Activated CD8-positive, alpha-beta memory T cell treated with anti-CD3 and anti-CD28 coated beads, Interleukin-2, amount 50 U/mL, for 4 hours (primary cell): Measurements from ENCODE around the gene HMSD.
"Not testable (repeated sequence)": the region's sequence is repeated elsewhere in the genome, so short reads cannot be mapped to it uniquely, and the experiment has no call there.

Experiments used
- DNase-seq: peaks from one replicate; pipeline ENCODE4 v3.0.0-alpha.2; 2020

Gene HMSD, protein sequence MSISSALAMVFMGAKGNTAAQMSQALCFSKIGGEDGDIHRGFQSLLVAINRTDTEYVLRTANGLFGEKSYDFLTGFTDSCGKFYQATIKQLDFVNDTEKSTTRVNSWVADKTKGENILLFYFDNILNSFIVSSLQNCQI

DNA sequence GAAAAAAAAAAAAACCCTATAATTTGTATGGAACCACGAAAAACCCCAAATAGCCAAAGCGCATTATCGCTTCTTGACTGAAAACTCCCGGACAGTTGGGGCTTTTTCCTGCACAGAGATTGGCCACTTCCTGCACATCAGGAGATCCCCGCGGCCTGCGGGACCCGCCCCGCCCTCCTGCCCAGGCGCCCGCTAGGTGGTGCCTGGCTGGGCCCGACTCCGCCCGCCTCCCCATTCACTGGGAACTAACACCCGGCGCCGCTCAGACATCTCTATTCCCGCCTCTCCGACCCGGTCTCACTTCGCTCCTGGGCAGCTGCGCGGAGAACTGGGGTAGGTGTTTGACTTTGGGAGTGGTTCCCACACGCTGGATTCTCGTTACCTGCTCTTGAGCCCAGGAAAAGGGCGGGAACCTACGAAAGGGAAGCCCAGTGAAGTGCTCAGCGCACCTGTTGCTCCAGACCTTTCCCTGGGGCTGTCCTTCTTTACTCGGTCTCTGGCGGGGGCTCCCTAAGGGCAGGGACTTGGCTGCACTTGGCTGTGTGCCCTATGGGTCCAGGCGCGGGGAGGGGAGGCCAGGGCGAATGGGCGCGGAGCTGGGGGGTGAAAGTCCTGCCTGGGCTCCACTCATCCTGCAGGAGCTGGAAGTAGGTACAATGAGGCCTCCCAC, at the start of gene HMSD:
Gene HMSD (plus strand): TSS at position 234 of the 670 bp plus-strand sequence. CDS start 4,155 bp downstream, outside the sequence.
- peak; percentile 44 for DNase-seq

DNA sequence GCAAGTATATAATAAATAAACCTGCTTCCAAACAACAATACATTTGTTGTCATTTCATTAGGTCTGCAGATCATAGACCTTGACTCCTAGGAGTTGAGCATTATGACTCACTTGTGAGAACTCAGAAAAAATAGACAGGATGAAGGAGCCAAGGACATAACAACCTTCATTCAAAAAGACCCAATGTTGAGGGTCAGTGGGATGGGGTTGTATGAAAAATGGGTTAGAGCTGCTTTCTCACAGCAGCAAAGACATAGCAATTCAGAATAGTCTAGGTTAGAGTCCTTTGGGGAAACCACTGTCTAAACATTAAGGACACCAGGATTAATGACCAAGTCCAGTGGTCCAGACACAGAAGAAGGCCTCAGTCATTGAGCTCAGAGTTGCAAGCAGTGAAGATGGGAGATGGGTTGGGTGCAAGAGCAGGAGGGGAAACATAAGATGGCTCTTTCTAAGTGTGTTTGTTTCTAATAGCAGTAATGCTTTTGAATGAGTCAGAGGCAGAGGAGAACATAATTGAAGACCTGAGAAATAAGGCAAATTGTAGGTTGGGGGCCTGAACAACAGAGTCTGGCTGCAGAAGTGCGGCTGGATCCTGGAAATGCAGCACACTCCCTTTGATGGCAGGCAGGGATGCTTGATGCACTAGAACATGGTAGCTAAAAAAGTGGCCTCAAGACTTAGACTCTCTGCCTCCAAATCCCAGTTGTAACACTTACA, 45.1 kb upstream of the HMSD start:
- no peak for DNase-seq

DNA sequence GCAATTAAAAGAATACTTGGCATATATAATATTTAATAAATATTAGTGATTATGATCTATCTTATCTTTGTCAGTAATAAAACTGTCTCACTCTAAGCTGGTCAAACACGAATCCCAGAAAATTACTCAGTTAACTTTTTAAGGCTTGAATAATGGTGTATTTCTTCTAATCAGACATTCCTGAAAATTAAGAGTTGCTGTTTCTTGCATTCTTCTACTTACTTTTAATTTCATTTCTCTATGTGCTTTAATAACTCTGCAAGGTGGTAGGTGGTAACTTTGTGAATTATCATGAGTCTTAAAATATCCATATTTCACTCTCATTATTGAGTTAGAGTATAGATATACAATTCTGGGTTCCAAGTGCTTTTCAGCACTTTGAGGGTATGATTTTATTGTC, 44.4 kb upstream of the HMSD start:
- no peak for DNase-seq

DNA sequence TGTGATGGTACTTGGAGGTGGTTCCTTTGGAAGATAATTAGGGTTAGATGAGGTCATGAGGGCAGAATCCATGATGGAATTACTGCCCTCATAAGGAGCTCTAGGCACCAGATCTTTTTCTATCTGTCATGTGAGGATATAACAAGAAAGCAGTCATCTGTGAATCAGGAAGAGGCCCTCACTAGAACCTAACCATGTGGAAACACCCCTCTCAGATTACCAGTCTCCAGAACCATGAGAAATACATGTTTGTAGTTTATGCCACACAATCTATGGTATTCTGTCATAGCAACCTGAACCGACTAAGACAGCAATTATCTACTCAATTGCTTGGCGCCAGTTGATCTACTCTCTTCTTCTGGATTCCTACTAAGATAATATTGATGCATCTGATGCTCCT, 43.7 kb upstream of the HMSD start:
- DNase-seq = no peak

DNA sequence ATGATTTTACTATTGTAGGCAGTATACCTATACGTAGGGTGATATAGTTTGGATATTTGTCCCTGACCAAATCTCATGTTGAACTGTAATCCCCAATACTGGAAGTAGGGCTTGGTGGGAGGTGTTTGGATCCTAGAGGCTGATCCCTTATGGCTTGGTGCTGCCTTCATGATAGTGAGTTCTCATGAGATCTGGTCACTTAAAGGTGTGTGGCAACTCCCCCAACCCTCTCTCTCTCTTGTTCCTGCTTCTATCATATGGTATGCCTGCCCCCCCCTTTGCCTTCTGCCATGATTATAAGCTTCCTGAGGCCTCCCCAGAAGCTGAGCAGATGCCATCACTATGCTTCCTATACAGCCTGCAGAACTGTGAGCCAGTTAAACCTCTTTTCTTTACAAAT, 43.0 kb upstream of the HMSD start:
- no peak for DNase-seq

DNA sequence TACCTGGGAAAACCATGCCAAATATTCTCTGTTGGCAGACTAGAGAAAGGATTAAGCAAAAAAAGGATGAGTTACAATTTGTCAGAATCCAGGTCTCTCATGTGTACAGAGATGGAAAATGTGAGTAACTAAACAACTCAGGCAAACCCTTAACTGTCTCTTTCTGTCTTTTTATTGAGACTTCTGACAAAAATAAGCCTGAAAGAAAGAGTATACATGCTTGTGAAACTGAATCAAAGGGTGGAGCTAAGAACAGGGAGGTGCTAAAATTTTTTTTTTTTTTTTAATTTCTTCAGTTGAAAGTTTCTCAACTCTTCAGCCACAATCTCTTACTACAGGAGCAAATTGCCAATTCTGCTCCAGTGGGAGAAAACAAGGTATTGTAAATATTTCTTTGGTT, 41.4 kb upstream of the HMSD start, which contains the start of gene SERPINB10:
Gene SERPINB10 (plus strand): TSS at position 295 of the 400 bp plus-strand sequence. CDS start 7,553 bp downstream, outside the sequence.
- no peak for DNase-seq

DNA sequence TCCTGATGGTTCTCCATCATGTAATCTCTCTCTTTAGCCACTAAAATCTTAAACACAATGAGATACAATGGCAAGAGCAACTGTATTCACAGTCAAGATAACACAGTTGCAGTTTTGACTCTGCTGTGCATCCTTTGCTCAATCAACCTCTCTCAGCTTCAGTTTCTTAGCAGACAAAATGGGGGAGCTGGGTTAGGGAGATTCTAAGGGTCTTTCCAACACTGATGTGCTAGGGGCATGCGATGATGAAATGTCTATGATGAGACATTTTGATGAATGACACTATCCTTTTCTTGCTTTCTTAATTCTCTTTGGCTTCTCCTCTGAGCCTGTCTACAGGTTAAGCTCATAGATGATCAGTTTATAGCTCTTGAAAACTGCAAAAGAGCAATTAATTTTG, 40.2 kb upstream of the HMSD start:
- DNase-seq = no peak

DNA sequence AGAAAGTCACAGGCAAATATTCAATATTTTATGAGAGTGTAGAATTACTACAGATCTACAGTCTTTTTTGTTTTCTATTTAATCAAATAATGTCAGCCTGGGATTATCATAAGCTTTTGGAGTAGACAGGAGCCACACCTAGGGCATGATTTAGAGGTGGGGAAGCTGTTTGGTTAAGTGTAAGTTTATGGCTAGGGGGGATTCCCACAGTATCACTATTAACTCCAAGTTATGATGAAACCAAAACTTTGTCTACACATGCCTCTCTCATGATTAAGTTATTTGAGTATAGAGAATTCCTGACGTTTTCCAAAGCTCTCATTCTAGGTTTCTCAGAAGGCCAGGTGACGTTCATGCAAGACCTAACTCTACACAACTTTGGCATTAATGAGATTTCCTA, 39.2 kb upstream of the HMSD start:
- no peak for DNase-seq

DNA sequence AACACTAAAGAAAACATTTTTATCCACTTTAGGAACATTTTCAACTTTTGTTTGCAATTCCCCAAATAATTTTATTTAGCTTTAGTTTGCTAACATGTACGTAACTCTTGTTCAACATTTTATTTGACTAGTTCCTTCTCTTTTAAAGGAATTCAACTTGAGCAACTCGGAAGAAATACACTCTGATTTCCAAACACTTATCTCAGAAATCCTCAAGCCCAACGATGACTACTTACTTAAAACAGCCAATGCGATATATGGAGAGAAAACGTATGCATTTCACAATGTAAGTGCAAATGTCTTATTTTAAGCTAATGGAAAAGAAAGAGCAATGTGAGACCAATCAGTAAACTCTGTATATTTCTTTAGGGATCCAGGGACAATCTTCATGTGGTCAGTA, 31.3 kb upstream of the HMSD start:
- DNase-seq = no peak

DNA sequence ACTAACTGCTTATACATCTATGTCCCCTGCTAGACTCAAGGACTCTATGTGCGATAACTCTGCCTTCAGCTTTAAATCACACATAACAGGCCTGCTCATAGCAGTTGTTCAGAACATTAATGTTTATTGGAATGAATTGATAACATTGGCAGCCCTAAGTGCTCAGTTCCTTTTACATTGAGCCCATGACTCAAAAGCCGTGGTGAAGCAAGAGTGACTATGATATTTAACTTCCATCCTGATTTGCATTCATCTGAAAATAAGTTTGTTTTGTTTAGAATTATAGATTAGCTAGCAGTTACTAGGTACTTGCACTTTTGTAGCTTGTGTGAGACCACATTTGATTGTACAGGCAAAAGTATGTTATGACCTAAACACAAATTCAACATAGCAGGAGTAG, 27.1 kb upstream of the HMSD start:
- no peak for DNase-seq

DNA sequence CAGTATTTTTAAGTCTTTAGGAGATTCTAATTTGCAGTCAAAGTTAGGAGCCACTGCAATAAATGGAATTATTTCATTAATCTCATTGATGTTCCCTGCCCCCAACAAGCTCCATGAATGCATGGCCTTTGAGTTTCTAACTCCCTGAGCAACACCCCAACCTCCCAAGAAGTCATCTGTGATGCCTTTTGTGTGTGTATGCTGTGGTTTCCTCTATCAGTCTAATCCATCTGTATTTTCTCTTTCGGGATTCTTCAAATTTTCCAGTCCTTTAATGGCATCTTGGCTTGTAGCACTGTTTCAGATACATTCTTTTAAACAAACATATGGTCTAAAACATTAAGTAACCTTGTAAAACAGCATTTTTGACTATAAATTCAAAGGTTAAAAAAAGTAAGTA, 24.6 kb upstream of the HMSD start:
- no peak for DNase-seq

DNA sequence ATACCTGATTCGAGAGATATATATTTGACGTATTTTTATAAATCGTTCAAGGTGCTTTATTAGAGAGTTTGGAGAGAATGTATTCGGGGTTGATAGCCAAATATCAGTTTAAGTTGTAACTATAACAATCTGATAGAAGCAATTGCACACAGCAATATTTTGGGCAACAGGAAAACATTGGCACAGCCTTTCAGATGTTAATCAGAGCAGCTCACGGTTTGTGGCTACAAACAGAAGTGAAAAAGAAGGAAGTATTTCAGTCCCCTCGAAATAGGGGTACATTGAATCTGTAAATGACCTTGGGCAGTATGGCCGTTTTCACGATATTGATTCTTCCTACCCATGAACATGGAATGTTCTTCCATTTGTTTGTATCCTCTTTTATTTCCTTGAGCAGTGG, 20.8 kb upstream of the HMSD start:
- no peak for DNase-seq

DNA sequence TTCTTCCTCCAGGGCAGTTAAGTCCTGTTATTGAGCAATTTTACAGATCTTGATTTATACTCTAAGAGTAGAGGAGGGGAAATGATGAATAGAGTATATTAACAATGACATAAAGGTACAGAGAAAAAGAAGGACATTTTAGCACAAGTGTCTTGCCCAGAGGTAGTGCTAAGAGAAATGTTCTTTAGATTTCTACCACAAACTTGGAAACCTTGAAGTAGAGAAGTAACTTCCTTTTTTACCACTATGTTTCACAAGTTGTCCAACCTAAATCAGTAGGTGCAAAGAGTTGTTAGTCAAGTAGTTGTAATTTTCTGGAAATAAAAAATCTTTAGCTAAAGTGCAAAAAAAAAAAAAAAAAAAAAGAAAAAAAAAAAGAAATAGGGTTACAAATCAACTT, 19.7 kb upstream of the HMSD start:
- DNase-seq = not testable (repeated sequence)

DNA sequence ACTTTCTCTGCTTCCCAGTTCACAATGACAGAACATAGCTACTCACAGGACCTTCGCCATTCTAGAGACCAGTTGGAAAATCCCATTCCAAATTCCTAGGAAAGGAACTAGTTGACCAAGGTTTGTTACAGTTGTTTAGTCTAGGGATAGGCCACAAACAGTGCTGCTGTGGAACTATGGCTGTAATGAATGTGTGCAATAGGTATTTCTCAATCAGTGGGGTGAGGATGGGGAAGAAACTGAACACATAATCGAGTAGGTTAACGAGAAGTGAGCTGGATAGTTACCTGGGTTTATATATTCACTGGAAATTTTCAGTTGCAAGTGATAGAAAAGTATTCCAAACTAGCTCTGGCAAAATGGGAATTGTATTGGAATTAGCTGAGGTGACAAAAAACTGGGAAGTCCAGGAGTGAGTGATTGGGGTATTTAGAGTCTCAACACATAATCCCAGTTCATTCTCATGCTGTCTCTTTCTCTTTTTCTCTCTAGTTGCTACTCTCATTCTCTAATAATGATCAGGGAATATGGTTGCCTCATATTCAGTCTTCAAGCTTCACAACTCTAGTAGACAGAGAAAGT, 18.2 kb upstream of the HMSD start:
- no peak for DNase-seq

DNA sequence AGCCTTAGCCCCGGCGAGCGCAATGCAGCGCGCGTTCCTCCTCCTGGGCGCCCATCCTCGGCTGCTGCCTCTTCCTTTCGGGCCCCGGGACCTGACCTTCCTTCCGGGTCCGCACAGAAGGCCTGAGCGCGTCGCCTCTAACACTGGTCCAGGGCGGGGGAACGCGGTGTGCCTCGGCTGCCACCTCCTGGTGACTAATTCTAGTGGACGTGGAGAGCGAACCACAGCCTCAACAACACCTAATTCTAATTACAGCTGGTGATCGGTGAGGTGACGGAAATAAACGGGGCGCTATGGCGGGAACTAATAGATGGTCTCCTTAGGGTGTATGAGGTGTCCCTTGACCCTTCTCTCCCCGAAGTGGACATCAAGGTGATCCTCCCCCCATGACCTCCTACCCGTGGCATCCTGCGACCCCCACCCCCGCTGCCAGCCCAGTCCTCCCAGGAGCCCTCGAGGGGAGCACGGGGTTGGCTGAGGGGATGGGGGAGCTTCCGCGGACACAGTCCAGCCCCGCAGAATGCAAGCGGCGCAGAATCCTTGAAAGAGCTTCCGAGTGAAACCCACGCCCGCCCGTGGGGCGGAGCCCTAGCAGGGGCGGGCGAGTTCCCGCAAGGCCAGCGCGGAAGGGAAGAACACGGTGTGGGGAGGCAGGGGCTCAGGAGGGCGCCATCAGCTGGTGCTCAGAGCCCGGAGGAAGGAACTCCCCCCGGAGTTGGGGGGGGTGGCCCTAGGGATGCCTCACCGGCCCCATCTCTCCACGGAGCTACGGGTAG, 12.8 kb upstream of the HMSD start:
- peak; percentile 18 for DNase-seq

DNA sequence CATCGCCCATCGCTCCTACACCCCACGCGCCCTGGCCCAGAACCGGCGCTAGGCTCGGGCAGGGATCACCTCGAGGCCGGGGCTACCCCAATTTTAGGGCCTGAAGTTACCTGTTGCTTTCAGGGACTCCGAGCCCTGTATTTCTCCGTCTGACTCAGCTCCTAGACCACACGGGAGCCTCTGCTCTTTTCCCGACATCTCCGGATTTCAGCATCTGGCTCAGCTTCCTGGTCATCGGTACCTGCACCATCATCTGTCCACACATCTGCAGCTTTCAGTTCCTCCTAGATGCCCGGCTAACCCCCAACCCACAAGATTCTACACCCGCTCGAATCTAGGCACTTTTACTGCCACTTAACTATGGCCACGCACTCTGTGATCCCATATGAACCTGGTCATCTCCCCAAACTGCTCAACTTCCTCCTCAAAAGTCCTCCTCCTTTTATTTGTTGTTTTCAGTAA, 12.1 kb upstream of the HMSD start:
- DNase-seq = no peak

DNA sequence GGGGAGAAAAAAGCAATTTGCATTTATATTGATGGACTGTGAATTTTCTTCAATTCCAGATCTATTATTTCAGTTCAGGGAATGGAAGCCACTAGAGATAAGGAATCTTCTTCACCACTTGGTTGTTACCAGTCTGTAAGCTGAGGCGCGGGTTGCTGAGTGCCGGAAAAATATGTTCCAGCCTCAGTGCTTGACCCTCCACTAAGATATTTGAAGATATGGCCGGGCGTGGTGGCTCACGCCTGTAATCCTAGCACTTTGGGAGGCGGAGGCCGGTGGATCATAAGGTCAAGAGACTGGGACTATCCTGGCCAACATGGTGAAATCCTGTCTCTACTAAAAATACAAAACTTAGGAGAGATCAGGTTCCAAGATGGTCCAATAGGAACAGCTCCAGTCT, 9.1 kb upstream of the HMSD start:
- DNase-seq = no peak

DNA sequence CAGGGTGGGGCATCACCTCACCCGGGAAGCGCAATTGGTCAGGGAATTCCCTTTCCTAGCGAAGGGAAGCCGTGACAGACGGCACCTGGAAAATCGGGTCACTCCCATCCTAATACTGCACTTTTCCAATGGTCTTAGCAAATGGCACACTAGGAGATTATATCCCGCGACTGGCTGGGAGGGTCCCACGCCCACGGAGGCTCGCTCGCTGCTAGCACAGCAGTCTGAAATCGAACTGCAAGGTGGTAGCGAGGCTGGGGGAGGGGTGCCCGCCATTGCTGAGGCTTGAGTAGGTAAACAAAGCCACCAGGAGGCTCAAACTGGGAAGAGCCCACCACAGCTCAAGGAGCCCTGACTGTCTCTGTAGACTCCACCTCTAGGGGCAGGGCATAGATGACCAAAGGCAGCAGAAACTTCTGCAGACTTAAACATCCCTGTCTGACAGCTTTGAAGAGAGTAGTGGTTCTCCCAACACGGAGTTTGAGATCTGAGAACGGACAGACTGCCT, 8.5 kb upstream of the HMSD start:
- DNase-seq = not testable (repeated sequence)

DNA sequence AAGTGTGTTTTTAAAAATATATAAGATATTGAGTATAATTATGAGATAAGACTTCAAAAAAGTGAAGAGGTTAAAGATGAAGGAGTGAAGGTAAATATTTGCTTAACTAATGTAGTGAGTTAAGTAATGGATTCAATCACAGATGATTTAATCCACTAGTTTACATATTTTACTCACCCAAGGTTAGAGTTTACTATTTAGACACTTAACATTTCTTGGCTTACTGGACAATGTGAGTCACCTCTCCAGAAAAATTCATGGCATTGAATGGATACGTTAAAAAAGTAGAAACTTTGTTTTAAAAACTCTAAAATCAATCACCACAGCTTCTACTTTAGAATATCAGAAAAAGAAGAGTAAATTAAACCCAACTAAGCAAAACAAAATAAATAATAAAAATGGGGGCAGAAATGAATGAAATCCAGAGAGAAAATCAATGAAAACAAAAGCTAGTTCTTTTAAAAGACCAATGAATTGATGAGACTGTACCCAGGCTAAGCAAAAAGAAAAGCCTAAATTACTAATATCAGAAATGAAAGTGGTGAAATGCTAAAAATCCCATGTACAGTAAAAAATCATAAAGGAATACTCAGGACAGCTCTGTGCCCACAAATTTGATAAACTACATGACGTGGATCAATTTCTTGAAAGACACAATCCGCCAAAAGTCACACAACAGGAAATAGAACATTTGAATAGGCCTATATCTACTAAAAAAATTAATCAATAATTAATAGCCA, 1.9 kb upstream of the HMSD start:
- DNase-seq = no peak

DNA sequence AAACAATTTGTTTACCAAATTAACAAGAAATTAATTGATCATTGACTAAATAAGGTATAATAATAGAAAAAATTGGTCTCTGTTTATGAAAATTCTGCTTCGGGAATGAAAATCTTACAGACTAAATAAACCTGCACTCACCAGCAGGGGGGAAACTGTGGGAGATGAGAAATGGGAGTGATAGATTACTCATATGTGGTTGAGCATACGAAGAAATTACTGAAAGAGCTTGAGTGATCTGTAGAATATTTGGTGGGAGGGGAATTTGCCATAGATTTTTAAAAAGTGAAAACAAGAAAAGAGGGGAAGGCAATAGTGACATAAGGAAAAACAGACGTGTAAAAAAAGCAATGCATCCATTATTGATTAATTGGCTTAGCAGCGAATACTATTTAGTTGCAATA, 2.2 kb downstream of the HMSD start:
- DNase-seq = no peak

DNA sequence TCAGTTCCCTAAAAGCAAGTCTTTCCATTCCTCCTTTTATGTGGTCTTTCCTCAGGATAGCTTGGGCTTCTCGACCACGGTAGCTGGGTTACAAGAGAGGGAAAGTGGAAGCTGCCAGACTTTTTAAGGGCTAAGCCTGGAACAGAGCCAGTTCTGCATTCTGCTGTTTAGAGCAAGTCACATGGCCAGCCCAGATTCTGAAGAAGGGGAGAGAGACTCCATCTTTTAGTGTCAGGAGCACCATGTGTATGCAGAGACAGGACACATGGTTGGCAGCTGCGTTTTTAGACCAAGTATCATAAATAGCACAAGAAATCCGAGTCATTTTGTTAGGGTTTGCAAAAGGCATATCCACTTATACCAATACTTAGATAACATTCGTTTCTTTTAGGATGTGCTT, 4.7 kb downstream of the HMSD start:
- DNase-seq = no peak

DNA sequence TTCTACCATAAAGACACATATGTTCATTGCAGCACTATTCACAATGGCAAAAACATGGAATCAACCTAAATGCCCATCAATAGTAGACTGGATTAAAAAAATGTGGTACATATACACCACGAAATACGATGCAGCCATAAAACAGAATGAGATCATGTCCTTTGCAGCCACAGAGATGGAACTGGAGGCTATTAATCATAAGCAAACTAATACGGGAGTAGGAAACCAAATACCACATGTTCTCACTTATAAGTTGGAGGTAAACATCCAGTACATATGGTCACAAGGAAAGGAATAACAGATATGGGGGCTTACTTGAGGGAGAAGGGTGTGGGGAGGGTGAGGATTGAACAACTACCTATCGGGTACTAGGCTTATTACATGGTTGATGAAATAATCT, 7.7 kb downstream of the HMSD start:
- no peak for DNase-seq
